Loucy (cell line): ENCODE results near the gene RARB.

ENCODE experiments used
- H2AFZ ChIP-seq: fragments of 200-600 bp; sonication (generic); 2 replicates; pipeline ENCODE4 v1.6.0; 2016; ENCODE audit warnings: antibody characterized with exemption, mild to moderate bottlenecking, low read length, moderate library complexity
- H3F3A ChIP-seq: fragments of 200-600 bp; 2 replicates; pipeline ENCODE4 v1.6.0; 2016; ENCODE audit warnings: antibody characterized with exemption, low read depth, mild to moderate bottlenecking
- H3K27me3 ChIP-seq: fragments of 200-600 bp; sonication (generic); 2 replicates; pipeline ENCODE4 v1.6.1; 2014; ENCODE audit warnings: low read length, mild to moderate bottlenecking; ENCODE audit not compliant: insufficient read depth, poor library complexity, severe bottlenecking
- H3K36me3 ChIP-seq: fragments of 200-600 bp; sonication (generic); 2 replicates; pipeline ENCODE4 v1.6.1; 2016; ENCODE audit warnings: low read length; ENCODE audit not compliant: insufficient read depth
- H3K4me1 ChIP-seq: fragments of 200-600 bp; sonication (generic); 2 replicates; pipeline ENCODE4 v1.5.1; 2014; ENCODE audit warnings: low read length, mild to moderate bottlenecking; ENCODE audit not compliant: insufficient read depth, poor library complexity, severe bottlenecking
- H3K4me2 ChIP-seq: fragments of 200-600 bp; sonication (generic); 2 replicates; pipeline ENCODE4 v1.6.0; 2014; ENCODE audit warnings: antibody characterized with exemption, low read length, low read depth, mild to moderate bottlenecking; ENCODE audit not compliant: poor library complexity, severe bottlenecking
- H3K4me3 ChIP-seq: fragments of 200-600 bp; sonication (generic); 2 replicates; pipeline ENCODE4 v1.5.1; 2014; ENCODE audit warnings: low read length, mild to moderate bottlenecking, mixed read lengths; ENCODE audit not compliant: poor library complexity, severe bottlenecking
- H3K79me2 ChIP-seq: fragments of 200-600 bp; sonication (generic); 2 replicates; pipeline ENCODE4 v1.6.1; 2014; ENCODE audit warnings: low read length; ENCODE audit not compliant: insufficient read depth
- H3K9ac ChIP-seq: fragments of 200-600 bp; sonication (generic); 2 replicates; pipeline ENCODE4 v1.6.0; 2014; ENCODE audit warnings: mild to moderate bottlenecking, low read depth, low read length, moderate library complexity; ENCODE audit not compliant: poor library complexity, severe bottlenecking
- H3K9me2 ChIP-seq: fragments of 200-600 bp; sonication (generic); replicated peaks from 2 replicates; pipeline ENCODE4 v1.6.1; 2016; ENCODE audit warnings: low read depth, low read length, mixed read lengths
- H3K9me3 ChIP-seq: fragments of 200-600 bp; sonication (generic); 2 replicates; pipeline ENCODE4 v1.6.1; 2014; ENCODE audit warnings: mild to moderate bottlenecking, antibody characterized with exemption, low read length, low read depth; ENCODE audit not compliant: insufficient read depth
- H4K20me1 ChIP-seq: fragments of 200-600 bp; sonication (generic); 2 replicates; pipeline ENCODE4 v1.6.0; 2014; ENCODE audit warnings: antibody characterized with exemption, low read length, mild to moderate bottlenecking; ENCODE audit not compliant: insufficient read depth, poor library complexity, severe bottlenecking
- CTCF ChIP-seq: fragments of 200-600 bp; sonication (generic); conservative IDR thresholded peaks from 2 replicates; pipeline ENCODE4 v1.5.1; 2014; ENCODE audit warnings: mild to moderate bottlenecking, antibody characterized with exemption, low read length
- EZH2phosphoT487 ChIP-seq: fragments of 200-600 bp; IDR thresholded peaks from 2 replicates; pipeline ENCODE4 v1.6.1; 2018; ENCODE audit warnings: antibody characterized with exemption, mild to moderate bottlenecking, moderate library complexity, borderline replicate concordance

RARB gene

GRCh38 chr3:25566358-25566920 is 138.4 kb downstream of the RARB start:
- H3F3A ChIP-seq = no peaks in the 10 kb centered on the region
- TF ChIP-seq EZH2phosphoT487 (no peak), CTCF (0 out of 2 replicates have a peak, but pooled peaks have one; percentile 18)

GRCh38 chr3:25567388-25567787 is 139.3 kb downstream of the RARB start:
- no peaks in the 10 kb centered on the region for H3K9me2 ChIP-seq
- no peaks in the 10 kb centered on the region for H4K20me1 ChIP-seq
- H3F3A ChIP-seq = no peaks in the 10 kb centered on the region
- no peak overlapping the region for H3K4me3 ChIP-seq
- no peaks in the 10 kb centered on the region for H3K27me3 ChIP-seq
- TF ChIP-seq EZH2phosphoT487 (no peak), CTCF (no peak)
- no peaks in the 10 kb centered on the region for H3K79me2 ChIP-seq
- no peak overlapping the region for H3K4me2 ChIP-seq
- no peaks in the 10 kb centered on the region for H3K4me1 ChIP-seq
- no peaks in the 10 kb centered on the region for H3K36me3 ChIP-seq
- H2AFZ ChIP-seq = no peak overlapping the region
- H3K9me3 ChIP-seq = no peaks in the 10 kb centered on the region
- H3K9ac ChIP-seq = no peak overlapping the region

More at GRCh38 chr3:25566358-25566920, 138.4 kb downstream of the RARB start:
- H3K4me1 ChIP-seq = no peaks in the 10 kb centered on the region
- no peaks in the 10 kb centered on the region for H3K9me2 ChIP-seq
- H3K9ac ChIP-seq = no peak overlapping the region
- H3K27me3 ChIP-seq = no peaks in the 10 kb centered on the region
- H2AFZ ChIP-seq = no peak overlapping the region
- H3K4me3 ChIP-seq = no peak overlapping the region
- H4K20me1 ChIP-seq = no peaks in the 10 kb centered on the region
- no peaks in the 10 kb centered on the region for H3K79me2 ChIP-seq
- H3K36me3 ChIP-seq = no peaks in the 10 kb centered on the region
- H3K9me3 ChIP-seq = no peaks in the 10 kb centered on the region
- H3K4me2 ChIP-seq = no peak overlapping the region

GRCh38 chr3:25567806-25568524 is 139.9 kb downstream of the RARB start:
- no peak overlapping the region for H3K4me3 ChIP-seq
- H2AFZ ChIP-seq = no peak overlapping the region
- H3K4me2 ChIP-seq = no peak overlapping the region
- no peaks in the 10 kb centered on the region for H3K9me2 ChIP-seq
- H3K27me3 ChIP-seq = no peaks in the 10 kb centered on the region
- H4K20me1 ChIP-seq = no peaks in the 10 kb centered on the region
- no peaks in the 10 kb centered on the region for H3K36me3 ChIP-seq
- H3F3A ChIP-seq = no peaks in the 10 kb centered on the region
- H3K79me2 ChIP-seq = no peaks in the 10 kb centered on the region
- TF ChIP-seq CTCF (no peak), EZH2phosphoT487 (no peak)
- no peaks in the 10 kb centered on the region for H3K9me3 ChIP-seq
- H3K4me1 ChIP-seq = no peaks in the 10 kb centered on the region
- H3K9ac ChIP-seq = no peak overlapping the region
